K562 (cell line): ENCODE data around the gene BAIAP2. TPM values are rescaled to one million over a fixed set of nuclear protein-coding genes. Genes with fewer than 3 reads are reported as not detected.

Experiments
- ATAC-seq: fragments of 200-7000 bp; cut with Tn5 transposase; 3 replicates; pipeline ENCODE4 v1.9.1; 2020; ENCODE audit warnings: moderate library complexity
- BruUV-seq: library from RNA; stranded (reverse); fragments of 400-500 nt; replicated peaks from 2 replicates; lab custom pipeline; 2021; lab: Mats Ljungman, UMichigan
- CTCF ChIA-PET: fragments of 300-600 bp; formaldehyde crosslinking; extraction: SDS; loops from one replicate; lab custom pipeline; 2021; ENCODE audit warnings: low intra/inter-chr PET ratio; lab: Yijun Ruan, JAX
- POLR2A ChIA-PET: fragments of 300-600, 350-650 bp; sonication (Branson Sonifier 250); formaldehyde crosslinking; extraction: SDS; loops from one replicate; lab custom pipeline; 2021; ENCODE audit warnings: antibody characterized with exemption, inconsistent platforms; lab: Yijun Ruan, JAX
- DNase-seq, 4 experiments: peaks; one replicate each; pipeline versions ENCODE4 v3.0.0 to v3.0.0-alpha.2; 2011 to 2018; ENCODE audit warnings: low spot score in 3 of 4, mixed read lengths in 3 of 4; ENCODE audit errors: extremely low read depth in 1 of 4
- FAIRE-seq: peaks from 2 replicates; lab custom pipeline; 2011; peaks lifted over from hg19 to GRCh38; lab: Jason Lieb, UNC
- H2AFZ ChIP-seq: 2 replicates; pipeline ENCODE4 v1.6.0; 2011; ENCODE audit warnings: low read depth, low read length, control low read depth, inconsistent platforms
- H3K27ac ChIP-seq: fragments of 200-600 bp; 3 replicates; pipeline ENCODE4 v1.8.0; 2011; ENCODE audit warnings: low read depth, mild to moderate bottlenecking, control low read depth, inconsistent platforms, low read length, moderate library complexity, mixed read lengths; ENCODE audit errors: extremely low read depth
- H3K27me3 ChIP-seq, 2 experiments: fragments of 300-600 bp in 1 of 2; 2 replicates in 1 of 2; 3 replicates in 1 of 2; pipeline versions ENCODE4 v1.6.0 to v1.8.0; 2011; ENCODE audit warnings: inconsistent platforms in 2 of 2, low read length in 2 of 2, mild to moderate bottlenecking in 1 of 2, mixed read lengths in 1 of 2, moderate library complexity in 1 of 2; ENCODE audit not compliant: control insufficient read depth in 2 of 2, insufficient read depth in 2 of 2
- H3K36me3 ChIP-seq: fragments of 300-600 bp; 3 replicates; pipeline ENCODE4 v1.8.0; 2011; ENCODE audit warnings: mild to moderate bottlenecking, low read length, inconsistent platforms; ENCODE audit not compliant: control insufficient read depth, insufficient read depth
- H3K4me1 ChIP-seq, 2 experiments: fragments of 200-600 bp in 1 of 2; replicated peaks in 1 of 2; 2 replicates in 1 of 2; 3 replicates in 1 of 2; pipeline versions ENCODE4 v1.5.1 to v1.8.0; 2011; ENCODE audit warnings: inconsistent platforms in 2 of 2, low read length in 2 of 2, mild to moderate bottlenecking in 1 of 2, mixed read lengths in 1 of 2, moderate library complexity in 1 of 2; ENCODE audit not compliant: control insufficient read depth in 2 of 2, insufficient read depth in 2 of 2
- H3K4me2 ChIP-seq: 2 replicates; pipeline ENCODE4 v1.6.1; 2011; ENCODE audit warnings: low read length, control low read depth, inconsistent platforms, mixed read lengths; ENCODE audit not compliant: insufficient read depth
- H3K4me3 ChIP-seq: fragments of 200-600 bp; sonication (generic), shearing (Covaris generic); 2 replicates; pipeline ENCODE4 v1.5.1; 2016; ENCODE audit warnings: control low read depth, inconsistent platforms
- H3K79me2 ChIP-seq: fragments of 200-600 bp; 3 replicates; pipeline ENCODE4 v1.8.0; 2011; ENCODE audit warnings: low read length, inconsistent platforms; ENCODE audit not compliant: control insufficient read depth, insufficient read depth
- H3K9ac ChIP-seq, 2 experiments: 2 replicates each; pipeline versions ENCODE4 v1.6.0 to v1.6.1; 2011; ENCODE audit warnings: low read depth in 2 of 2, low read length in 2 of 2, control low read depth in 1 of 2, inconsistent platforms in 1 of 2, mild to moderate bottlenecking in 1 of 2, mixed read lengths in 1 of 2; ENCODE audit not compliant: insufficient read depth in 1 of 2
- H3K9me1 ChIP-seq: one replicate; pipeline ENCODE4 v1.6.0; 2011; ENCODE audit warnings: inconsistent platforms, mild to moderate bottlenecking, low read length, moderate library complexity; ENCODE audit not compliant: control insufficient read depth, insufficient read depth
- H3K9me3 ChIP-seq: replicated peaks from 2 replicates; pipeline ENCODE4 v1.5.1; 2011; ENCODE audit warnings: low read depth, low read length, inconsistent platforms; ENCODE audit not compliant: control insufficient read depth, insufficient read depth
- H4K20me1 ChIP-seq: replicated peaks from 2 replicates; pipeline ENCODE4 v1.6.1; 2011; ENCODE audit warnings: low read length, inconsistent platforms, mixed read lengths; ENCODE audit not compliant: control insufficient read depth, insufficient read depth
- E2F6 ChIP-seq, 2 experiments: IDR thresholded peaks; 2 replicates each; pipeline ENCODE4 v1.6.1; 2011; ENCODE audit warnings: borderline replicate concordance in 1 of 2, control low read depth in 1 of 2, low read depth in 1 of 2, low read length in 1 of 2, mild to moderate bottlenecking in 1 of 2, mixed read lengths in 1 of 2, moderate library complexity in 1 of 2; ENCODE audit not compliant: insufficient read depth in 1 of 2, insufficient read length in 1 of 2, poor library complexity in 1 of 2, severe bottlenecking in 1 of 2; ENCODE audit errors: extremely low read depth in 1 of 2
- FOXK2 ChIP-seq, 2 experiments: fragments of 450-650 bp; IDR thresholded peaks in 1 of 2; conservative IDR thresholded peaks in 1 of 2; 2 replicates each; pipeline ENCODE4 v1.6.1; 2016; ENCODE audit warnings: low read depth in 2 of 2, mild to moderate bottlenecking in 1 of 2
- HNRNPH1 ChIP-seq: fragments of 200-400 bp; formaldehyde crosslinking; optimal IDR thresholded peaks from 2 replicates; pipeline ENCODE3; 2017; ENCODE audit warnings: low read depth, mild to moderate bottlenecking, low read length, moderate library complexity
- L3MBTL2 ChIP-seq: fragments of 450-650 bp; IDR thresholded peaks from 2 replicates; pipeline ENCODE4 v1.6.1; 2016; ENCODE audit warnings: mild to moderate bottlenecking, moderate library complexity
- MGA ChIP-seq: fragments of 450-650 bp; IDR thresholded peaks from 2 replicates; pipeline ENCODE4 v1.6.1; 2016; ENCODE audit warnings: mild to moderate bottlenecking, moderate library complexity
- PHB2 ChIP-seq: fragments of 450-650 bp; IDR thresholded peaks from 2 replicates; pipeline ENCODE4 v1.6.1; 2017; ENCODE audit warnings: low read depth
- PRPF4 ChIP-seq: fragments of 200-400 bp; formaldehyde crosslinking; IDR thresholded peaks from one replicate; pipeline ENCODE4 v1.6.1; 2017; ENCODE audit warnings: low read length, low read depth, mild to moderate bottlenecking; ENCODE audit not compliant: insufficient read depth, poor library complexity, severe bottlenecking
- PURB ChIP-seq: sonication (generic); formaldehyde crosslinking; IDR thresholded peaks from 2 replicates; pipeline ENCODE4 v1.9.0; 2021; ENCODE audit warnings: low read depth, mild to moderate bottlenecking, missing genetic modification reagents
- WGBS: fragments of 100-300 bp; shearing (Covaris generic); methylation state at CpG from one replicate; pipeline ENCODE4 v1.1.6; 2016; ENCODE audit warnings: low coverage, mixed read lengths; ENCODE audit not compliant: insufficient coverage; ENCODE audit errors: missing lambda C conversion rate; 5-methylcytosine and 5-hydroxymethylcytosine counted together
- in situ Hi-C: fragments of 300-500 bp; cut with MboI; formaldehyde crosslinking; loops from 4 replicates; pipeline ENCODE4 v1.15.0; 2018; ENCODE audit warnings: inconsistent platforms, mixed read lengths
- intact Hi-C: fragments of 100-400 bp; cut with micrococcal nuclease; formaldehyde crosslinking; loops from 2 replicates; pipeline ENCODE4 v1.14.2; 2022
- polyA plus RNA-seq, 8 experiments: library from polyadenylated mRNA; depleted of rRNA in 4 of 8; stranded (reverse) in 5 of 8; unstranded in 3 of 8; fragments of >200 nt; fragmentation: Nextera tagmentation in 2 of 8; fragmentation: Illumina TruSeq in 1 of 8; extraction: Ambion mirVana in 2 of 8; extraction: Trizol in 1 of 8; gene quantifications; 2 replicates each; pipeline versions ENCODE4 v1.2.1 to v1.2.3, GENCODE V29; 2011 to 2014; ENCODE audit warnings: inconsistent platforms in 1 of 8, missing spikeins in 1 of 8
- total RNA-seq, 7 experiments: library from RNA; depleted of rRNA in 6 of 7; stranded (reverse); fragments of >200 nt in 6 of 7; fragmentation: Illumina TruSeq in 2 of 7; extraction: Trizol in 2 of 7; gene quantifications; 2 replicates each; pipeline versions ENCODE4 v1.2.1 to v1.2.3, GENCODE V29; 2011 to 2021; ENCODE audit warnings: low replicate concordance in 1 of 7

BAIAP2 gene
- total and polyA plus RNA-seq, 9 of the 15 experiments (the other 6 are each of a cell fraction or from before 2014, with no cell fraction given): 2.3 to 51.6 (median 18.4) TPM

GRCh38 chr17:81160747-81161453 lies 125.9 kb downstream of the BAIAP2 start:
- in situ Hi-C loops (no loop called here), intact Hi-C loops (no loop called here)
- DNase-seq (peak in 1 of 4 experiments; percentile 40), FAIRE-seq (no peak), ATAC-seq (peak; percentile 43)
- no peak overlapping the region for H3K4me3 ChIP-seq
- H3K27me3 ChIP-seq: peaks cover 44 to 92% of the 10 kb centered on the region in 2 experiments; a peak in 4 of 5 replicates
- H2AFZ ChIP-seq: no peak overlapping the region
- no peak overlapping the region for H3K27ac ChIP-seq
- ChIA-PET CTCF (no interaction called here), POLR2A (no interaction called here)
- H3K9me1 ChIP-seq: no peaks in the 10 kb centered on the region
- H3K4me2 ChIP-seq: no peak overlapping the region
- H3K4me1 ChIP-seq: peaks cover 0 to 85% of the 10 kb centered on the region in 2 experiments; a peak in 2 of 5 replicates
- no peaks in the 10 kb centered on the region; the same call in 1 of the 2 replicates for H4K20me1 ChIP-seq
- no peaks in the 10 kb centered on the region for H3K79me2 ChIP-seq
- no TSS peak for BruUV-seq
- peak overlapping the region in 1 of 2 experiments; percentile 6; a peak in 2 of 4 replicates for H3K9ac ChIP-seq
- 18% methylated on average over 31 of the region's 32 CpGs for WGBS
- H3K9me3 ChIP-seq: no peaks in the 10 kb centered on the region
- no peaks in the 10 kb centered on the region for H3K36me3 ChIP-seq
- no peak for TF ChIP-seq PRPF4
- no peak for TF ChIP-seq HNRNPH1
- peak; percentile 54 to 80 for TF ChIP-seq E2F6 (IDR thresholded peaks at IDR 0.05; ENCODE audit: borderline replicate concordance in 1 of 2, extremely low read depth in 1 of 2, insufficient read depth in 1 of 2, insufficient read length in 1 of 2, low read depth in 1 of 2, low read length in 1 of 2, poor library complexity in 1 of 2, severe bottlenecking in 1 of 2)
- peak; percentile 38; the same call in 1 of the 2 replicates for TF ChIP-seq L3MBTL2
- TF ChIP-seq PURB (CRISPR knock-in tag): no peak
- TF ChIP-seq MGA: peak; percentile 34; the same call in 1 of the 2 replicates
- TF ChIP-seq PHB2: no peak
- no peak for TF ChIP-seq FOXK2 (conservative IDR thresholded peaks at IDR 0.05 in 1 of 2, IDR thresholded peaks at IDR 0.05 in 1 of 2; ENCODE audit: low read depth in 2 of 2)
